HCT116 (cell line): Measurements from ENCODE around the gene BAHCC1. TPM values are rescaled to one million over a fixed set of nuclear protein-coding genes. Genes with fewer than 3 reads are reported as not detected.
A peak's percentile ranks its signal among the peaks of the same experiment; 100 is the strongest.

ENCODE experiments used
- ATAC-seq: fragments of 200-7000 bp; cut with Tn5 transposase; 2 replicates; pipeline ENCODE4 v1.9.1; 2020; ENCODE audit warnings: mild to moderate bottlenecking, moderate library complexity
- BruUV-seq: library from RNA; stranded (reverse); fragments of 400-500 nt; replicated peaks from 2 replicates; lab custom pipeline; 2021; lab: Mats Ljungman, UMichigan
- CTCF ChIA-PET: fragments of 300-600 bp; sonication (Branson Sonifier 250); formaldehyde crosslinking; loops from one replicate; lab custom pipeline; 2021; ENCODE audit warnings: antibody characterized with exemption; lab: Charles Lee
- POLR2A ChIA-PET: fragments of 300-600, 350-600 bp; sonication (Branson Sonifier 250); formaldehyde crosslinking; loops from one replicate; lab custom pipeline; 2021; ENCODE audit warnings: antibody characterized with exemption; lab: Charles Lee
- RAD21 ChIA-PET, 2 experiments: fragments of 300-600 bp; sonication (Branson Sonifier 250); formaldehyde crosslinking; loops; one replicate each; lab custom pipeline; 2023; ENCODE audit warnings: low total read pairs in 2 of 2; ENCODE audit not compliant: uncharacterized antibody in 2 of 2, unreplicated experiment in 2 of 2, low non-redundant PET in 1 of 2; lab: Charles Lee
- DNase-seq: peaks from one replicate; pipeline ENCODE4 v3.0.0-alpha.2; 2010; ENCODE audit warnings: low read depth, low spot score
- H2AFZ ChIP-seq: fragments of 200-600 bp; shearing (Covaris generic), sonication (generic); 2 replicates; pipeline ENCODE4 v1.6.1; 2017; ENCODE audit warnings: low read depth, mixed run types, mixed read lengths, antibody characterized with exemption, low read length; ENCODE audit not compliant: poor library complexity, severe bottlenecking
- H3K27ac ChIP-seq: 2 replicates; pipeline ENCODE4 v1.5.1; 2012; ENCODE audit warnings: low read depth, low read length
- H3K27me3 ChIP-seq: fragments of 200-600 bp; sonication (generic); 2 replicates; pipeline ENCODE4 v1.6.1; 2016; ENCODE audit warnings: mixed run types, low read length, mixed read lengths; ENCODE audit not compliant: insufficient read depth
- H3K36me3 ChIP-seq, 2 experiments: fragments of 200-500 bp in 1 of 2; fragments of 200-600 bp in 1 of 2; sonication (Bioruptor generic) in 1 of 2; sonication (generic) in 1 of 2; 2 replicates each; pipeline versions ENCODE4 v1.5.1 to v1.6.1; 2014 to 2016; ENCODE audit warnings: low read length in 2 of 2, inconsistent platforms in 1 of 2, mixed read lengths in 1 of 2, mixed run types in 1 of 2; ENCODE audit not compliant: insufficient read depth in 2 of 2, control insufficient read depth in 1 of 2
- H3K4me1 ChIP-seq, 2 experiments: fragments of 200-600 bp in 1 of 2; sonication (generic) in 1 of 2; 2 replicates each; pipeline versions ENCODE4 v1.5.1 to v1.6.1; 2012 to 2017; ENCODE audit warnings: low read length in 2 of 2, inconsistent platforms in 1 of 2, mild to moderate bottlenecking in 1 of 2, mixed read lengths in 1 of 2, mixed run types in 1 of 2, moderate library complexity in 1 of 2; ENCODE audit not compliant: insufficient read depth in 2 of 2, control insufficient read depth in 1 of 2
- H3K4me2 ChIP-seq: fragments of 200-600 bp; sonication (generic); 2 replicates; pipeline ENCODE4 v1.6.1; 2017; ENCODE audit warnings: mixed run types, low read length, mixed read lengths
- H3K4me3 ChIP-seq, 2 experiments: fragments of 200-600 bp in 1 of 2; sonication (generic) in 1 of 2; replicated peaks in 1 of 2; 2 replicates each; pipeline ENCODE4 v1.5.1; 2011 to 2016; ENCODE audit warnings: low read length in 2 of 2, control low read depth in 1 of 2, low read depth in 1 of 2, mild to moderate bottlenecking in 1 of 2, mixed read lengths in 1 of 2, mixed run types in 1 of 2
- H3K79me2 ChIP-seq: fragments of 200-600 bp; sonication (generic); 2 replicates; pipeline ENCODE4 v1.6.1; 2017; ENCODE audit warnings: mild to moderate bottlenecking, mixed run types, low read length, moderate library complexity, mixed read lengths; ENCODE audit not compliant: insufficient read depth
- H3K9ac ChIP-seq: fragments of 200-600 bp; sonication (generic); 2 replicates; pipeline ENCODE4 v1.6.1; 2016; ENCODE audit warnings: low read length, mixed read lengths
- H3K9me2 ChIP-seq: fragments of 200-600 bp; sonication (generic), shearing (Covaris generic); 2 replicates; pipeline ENCODE4 v1.6.1; 2017; ENCODE audit warnings: mixed run types, mild to moderate bottlenecking, moderate library complexity; ENCODE audit not compliant: insufficient read depth
- H3K9me3 ChIP-seq, 2 experiments: fragments of 200-500 bp in 1 of 2; fragments of 200-600 bp in 1 of 2; sonication (Bioruptor generic) in 1 of 2; sonication (generic) in 1 of 2; 2 replicates each; pipeline ENCODE4 v1.6.1; 2014 to 2017; ENCODE audit warnings: low read length in 2 of 2, mixed read lengths in 2 of 2, inconsistent platforms in 1 of 2, low read depth in 1 of 2, mild to moderate bottlenecking in 1 of 2, mixed run types in 1 of 2, moderate library complexity in 1 of 2; ENCODE audit not compliant: control insufficient read depth in 1 of 2, insufficient read depth in 1 of 2
- H4K20me1 ChIP-seq: fragments of 200-600 bp; sonication (generic), shearing (Covaris generic); 2 replicates; pipeline ENCODE4 v1.6.1; 2017; ENCODE audit warnings: mixed run types, mild to moderate bottlenecking, moderate library complexity; ENCODE audit not compliant: insufficient read depth
- EGR1 ChIP-seq: IDR thresholded peaks from 2 replicates; pipeline ENCODE4 v1.6.1; 2012; ENCODE audit warnings: low read depth
- EZH2 ChIP-seq: fragments of 200-600 bp; sonication (generic); IDR thresholded peaks from 2 replicates; pipeline ENCODE4 v1.6.1; 2017; ENCODE audit warnings: antibody characterized with exemption, mixed run types
- EZH2phosphoT487 ChIP-seq: fragments of 200-600 bp; IDR thresholded peaks from 2 replicates; pipeline ENCODE4 v1.6.1; 2018; ENCODE audit warnings: antibody characterized with exemption, borderline replicate concordance
- POLR2A ChIP-seq: IDR thresholded peaks from 2 replicates; pipeline ENCODE4 v1.7.0; 2011; ENCODE audit warnings: borderline replicate concordance; ENCODE audit not compliant: insufficient read depth, insufficient read length; ENCODE audit errors: extremely low read depth
- POLR2AphosphoS5 ChIP-seq: IDR thresholded peaks from 2 replicates; pipeline ENCODE4 v1.6.1; 2011; ENCODE audit warnings: mild to moderate bottlenecking, low read depth, low read length, moderate library complexity
- RAD21 ChIP-seq: IDR thresholded peaks from 2 replicates; pipeline ENCODE4 v1.6.1; 2012; ENCODE audit warnings: low read depth, mild to moderate bottlenecking
- TCF7L2 ChIP-seq: IDR thresholded peaks from 2 replicates; pipeline ENCODE4 v1.7.0; 2011; ENCODE audit warnings: borderline replicate concordance, inconsistent platforms; ENCODE audit not compliant: insufficient read depth, insufficient read length; ENCODE audit errors: extremely low read depth
- YY1 ChIP-seq: IDR thresholded peaks from 2 replicates; pipeline ENCODE4 v1.6.1; 2011; ENCODE audit warnings: low read length, low read depth, moderate library complexity, mild to moderate bottlenecking; ENCODE audit not compliant: insufficient replicate concordance; ENCODE audit errors: extremely low read depth
- ZFX ChIP-seq: fragments of 450-650 bp; IDR thresholded peaks from 2 replicates; pipeline ENCODE4 v1.6.1; 2017
- intact Hi-C: fragments of 100-400 bp; cut with micrococcal nuclease; formaldehyde crosslinking; loops from 2 replicates; pipeline ENCODE4 v1.10.0; 2022
- total RNA-seq: library from RNA; stranded (reverse); gene quantifications from one replicate; pipeline ENCODE4 v1.2.1, GENCODE V29; 2021; ENCODE audit not compliant: unreplicated experiment
- TF ChIP-seq, protein P1 (sequence below): IDR thresholded peaks from 2 replicates; pipeline ENCODE4 v1.6.1; 2012
- TF ChIP-seq, protein P2 (sequence below): IDR thresholded peaks from 2 replicates; pipeline ENCODE4 v1.6.1; 2011; ENCODE audit warnings: mild to moderate bottlenecking, low read length, moderate library complexity; ENCODE audit not compliant: insufficient replicate concordance; ENCODE audit errors: extremely low read depth
- TF ChIP-seq, protein P3 (sequence below): IDR thresholded peaks from 2 replicates; pipeline ENCODE4 v1.6.1; 2012
- TF ChIP-seq, protein P4 (sequence below), 3 experiments: fragments of 200-600 bp in 1 of 3; sonication (generic) in 1 of 3; IDR thresholded peaks in 2 of 3; conservative IDR thresholded peaks in 1 of 3; 2 replicates each; pipeline ENCODE4 v1.5.1; 2012 to 2017; ENCODE audit warnings: low read depth in 2 of 3, low read length in 2 of 3, antibody characterized with exemption in 1 of 3, borderline replicate concordance in 1 of 3, control low read depth in 1 of 3, mild to moderate bottlenecking in 1 of 3, mixed read lengths in 1 of 3, mixed run types in 1 of 3, moderate library complexity in 1 of 3; ENCODE audit not compliant: insufficient read depth in 1 of 3

BAHCC1 gene
- total RNA-seq, 1 experiment from 2014 or later = 45.2 TPM

DNA sequence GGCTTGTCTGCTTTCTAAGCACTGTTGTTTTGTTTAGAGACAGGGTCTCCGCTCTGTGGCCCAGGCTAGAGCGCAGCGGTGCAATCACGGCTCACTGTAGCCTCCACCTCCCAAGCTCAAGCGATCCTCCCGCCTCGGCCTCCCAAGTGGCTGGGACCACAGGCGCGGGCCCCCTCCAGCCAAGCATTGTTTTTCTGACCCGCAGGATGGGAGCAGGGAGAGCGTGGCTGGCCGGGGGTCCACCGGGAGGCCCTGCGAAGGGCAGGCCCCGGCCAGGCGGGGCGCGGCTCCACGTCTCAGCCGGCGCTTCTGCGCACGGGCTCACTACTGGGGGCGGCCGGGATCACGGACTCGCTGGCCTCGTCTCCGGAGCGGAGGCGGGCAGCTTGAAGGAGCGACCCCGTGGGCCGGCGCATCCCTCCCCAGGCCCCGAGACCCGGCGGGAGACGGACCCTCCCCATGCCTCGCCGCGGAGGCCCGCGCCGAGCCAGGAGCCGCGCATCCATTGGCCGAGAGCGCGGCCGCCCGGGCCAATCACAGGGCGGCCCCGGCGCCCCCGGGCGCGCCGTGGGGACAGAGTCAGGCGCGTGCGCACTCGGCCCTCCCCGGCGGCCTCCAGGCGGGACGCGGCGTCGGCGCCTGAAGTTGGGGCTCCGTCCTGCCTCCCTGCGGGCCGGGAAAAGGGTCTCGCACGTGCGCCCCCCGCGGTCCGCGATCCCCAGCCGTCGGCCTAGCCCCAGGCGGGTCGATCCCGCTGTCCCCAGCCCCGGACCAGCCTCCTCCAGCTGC, 92.4 kb downstream of the BAHCC1 start:
- H3K9me2 ChIP-seq = no peaks in the 10 kb centered on the region
- H3K9me3 ChIP-seq = no peaks in the 10 kb centered on the region
- H3K36me3 ChIP-seq = no peaks in the 10 kb centered on the region
- peaks cover 25 to 62% of the 10 kb centered on the region in 2 experiments for H3K4me1 ChIP-seq
- H3K4me2 ChIP-seq = peak overlapping the region; percentile 91
- no peak overlapping the region for H2AFZ ChIP-seq
- RAD21 ChIA-PET = no interaction called here
- TF ChIP-seq, protein P1, sequence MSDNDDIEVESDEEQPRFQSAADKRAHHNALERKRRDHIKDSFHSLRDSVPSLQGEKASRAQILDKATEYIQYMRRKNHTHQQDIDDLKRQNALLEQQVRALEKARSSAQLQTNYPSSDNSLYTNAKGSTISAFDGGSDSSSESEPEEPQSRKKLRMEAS = peak; percentile 90
- TF ChIP-seq EZH2phosphoT487 (no peak), YY1 (no peak), EGR1 (no peak), TCF7L2 (peak; percentile 36), RAD21 (no peak), EZH2 (no peak), POLR2A (peak; percentile 93), ZFX (peak; percentile 95; the same call in 1 of the 2 replicates), POLR2AphosphoS5 (peak; percentile 98)
- TF ChIP-seq, protein P2, sequence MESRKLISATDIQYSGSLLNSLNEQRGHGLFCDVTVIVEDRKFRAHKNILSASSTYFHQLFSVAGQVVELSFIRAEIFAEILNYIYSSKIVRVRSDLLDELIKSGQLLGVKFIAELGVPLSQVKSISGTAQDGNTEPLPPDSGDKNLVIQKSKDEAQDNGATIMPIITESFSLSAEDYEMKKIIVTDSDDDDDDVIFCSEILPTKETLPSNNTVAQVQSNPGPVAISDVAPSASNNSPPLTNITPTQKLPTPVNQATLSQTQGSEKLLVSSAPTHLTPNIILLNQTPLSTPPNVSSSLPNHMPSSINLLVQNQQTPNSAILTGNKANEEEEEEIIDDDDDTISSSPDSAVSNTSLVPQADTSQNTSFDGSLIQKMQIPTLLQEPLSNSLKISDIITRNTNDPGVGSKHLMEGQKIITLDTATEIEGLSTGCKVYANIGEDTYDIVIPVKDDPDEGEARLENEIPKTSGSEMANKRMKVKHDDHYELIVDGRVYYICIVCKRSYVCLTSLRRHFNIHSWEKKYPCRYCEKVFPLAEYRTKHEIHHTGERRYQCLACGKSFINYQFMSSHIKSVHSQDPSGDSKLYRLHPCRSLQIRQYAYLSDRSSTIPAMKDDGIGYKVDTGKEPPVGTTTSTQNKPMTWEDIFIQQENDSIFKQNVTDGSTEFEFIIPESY = no peak
- TF ChIP-seq, protein P3, sequence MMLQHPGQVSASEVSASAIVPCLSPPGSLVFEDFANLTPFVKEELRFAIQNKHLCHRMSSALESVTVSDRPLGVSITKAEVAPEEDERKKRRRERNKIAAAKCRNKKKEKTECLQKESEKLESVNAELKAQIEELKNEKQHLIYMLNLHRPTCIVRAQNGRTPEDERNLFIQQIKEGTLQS = no peak
- TF ChIP-seq, protein P4, sequence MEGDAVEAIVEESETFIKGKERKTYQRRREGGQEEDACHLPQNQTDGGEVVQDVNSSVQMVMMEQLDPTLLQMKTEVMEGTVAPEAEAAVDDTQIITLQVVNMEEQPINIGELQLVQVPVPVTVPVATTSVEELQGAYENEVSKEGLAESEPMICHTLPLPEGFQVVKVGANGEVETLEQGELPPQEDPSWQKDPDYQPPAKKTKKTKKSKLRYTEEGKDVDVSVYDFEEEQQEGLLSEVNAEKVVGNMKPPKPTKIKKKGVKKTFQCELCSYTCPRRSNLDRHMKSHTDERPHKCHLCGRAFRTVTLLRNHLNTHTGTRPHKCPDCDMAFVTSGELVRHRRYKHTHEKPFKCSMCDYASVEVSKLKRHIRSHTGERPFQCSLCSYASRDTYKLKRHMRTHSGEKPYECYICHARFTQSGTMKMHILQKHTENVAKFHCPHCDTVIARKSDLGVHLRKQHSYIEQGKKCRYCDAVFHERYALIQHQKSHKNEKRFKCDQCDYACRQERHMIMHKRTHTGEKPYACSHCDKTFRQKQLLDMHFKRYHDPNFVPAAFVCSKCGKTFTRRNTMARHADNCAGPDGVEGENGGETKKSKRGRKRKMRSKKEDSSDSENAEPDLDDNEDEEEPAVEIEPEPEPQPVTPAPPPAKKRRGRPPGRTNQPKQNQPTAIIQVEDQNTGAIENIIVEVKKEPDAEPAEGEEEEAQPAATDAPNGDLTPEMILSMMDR (IDR thresholded peaks at IDR 0.05 in 2 of 3, conservative IDR thresholded peaks at IDR 0.05 in 1 of 3; ENCODE audit: borderline replicate concordance in 1 of 3, insufficient read depth in 1 of 3, low read depth in 2 of 3, low read length in 2 of 3) = no peak
- H3K27me3 ChIP-seq = no peaks in the 10 kb centered on the region
- peak overlapping the region; percentile 99 for H3K27ac ChIP-seq
- POLR2A ChIA-PET = interaction anchor here (2.9 kb wide), 1 partner anchor 22 kb away, joined by 10 read pairs; no protein-coding TSS in a partner anchor
- ATAC-seq (peak; percentile 80), DNase-seq (no peak)
- peak overlapping the region; percentile 96 for H3K9ac ChIP-seq
- peak overlapping the region; percentile 71 to 73 for H3K4me3 ChIP-seq
- intact Hi-C loops = loop anchor here (5.0 kb wide), 2 partner anchors 190 to 345 kb away; partner anchors contain the start of gene SLC38A10
- TSS peak; percentile 90 for BruUV-seq
- no peaks in the 10 kb centered on the region; the same call in 1 of the 2 replicates for H3K79me2 ChIP-seq
- no peaks in the 10 kb centered on the region for H4K20me1 ChIP-seq
- CTCF ChIA-PET = interaction anchor here (1.2 kb wide), 1 partner anchor 196 kb away, joined by 3 read pairs; no protein-coding TSS in a partner anchor
